Fibroblast of peridontal ligament (primary cell): Measurements from ENCODE around the gene PEX14.
A peak's percentile ranks its signal among the peaks of the same experiment; 100 is the strongest.

Experiments used
- DNase-seq: peaks from one replicate; pipeline ENCODE4 v3.0.0-alpha.2; 2010; ENCODE audit errors: extremely low read depth

The PEX14 gene

DNA sequence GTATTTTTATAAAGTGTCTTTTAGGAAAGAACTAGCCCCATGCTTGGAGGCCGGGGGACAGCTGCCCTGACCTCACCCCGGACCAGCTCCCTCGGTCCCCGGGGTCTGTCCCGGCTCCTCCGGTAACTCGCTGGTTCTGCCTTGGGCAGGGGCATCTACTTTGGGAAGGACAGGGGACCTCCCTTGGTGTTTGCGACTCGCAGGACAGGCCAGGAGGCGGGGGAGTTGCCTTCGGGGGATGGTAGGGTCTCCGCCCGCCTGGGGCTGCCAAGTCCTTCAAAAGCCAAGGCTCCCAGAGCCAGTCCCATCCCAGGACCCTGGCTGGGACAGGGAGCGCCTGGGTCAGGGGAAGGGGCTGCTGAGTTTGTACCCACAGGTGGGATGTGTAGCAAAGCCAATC, 157.9 kb downstream of the PEX14 start:
- no peak for DNase-seq

DNA sequence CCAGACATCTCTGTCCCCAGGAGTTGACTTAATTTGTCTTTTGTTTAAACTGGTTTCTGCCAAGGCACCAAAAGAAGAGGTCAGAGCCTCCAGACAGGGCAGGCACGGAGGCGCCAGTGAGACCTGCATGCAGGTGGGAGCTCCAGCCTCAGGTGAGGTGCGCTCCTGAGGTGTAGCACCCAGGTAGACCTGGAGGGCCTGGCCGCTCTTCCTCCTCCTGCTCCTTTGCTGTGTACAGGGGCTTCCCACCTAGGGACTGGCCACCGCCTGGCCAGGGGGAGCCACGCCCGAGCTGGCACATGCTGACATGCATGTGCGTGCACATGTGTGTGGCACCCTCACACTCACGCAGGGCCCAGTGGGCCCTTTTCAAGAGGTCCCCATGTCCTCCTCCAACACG, 158.7 kb downstream of the PEX14 start:
- DNase-seq: no peak

DNA sequence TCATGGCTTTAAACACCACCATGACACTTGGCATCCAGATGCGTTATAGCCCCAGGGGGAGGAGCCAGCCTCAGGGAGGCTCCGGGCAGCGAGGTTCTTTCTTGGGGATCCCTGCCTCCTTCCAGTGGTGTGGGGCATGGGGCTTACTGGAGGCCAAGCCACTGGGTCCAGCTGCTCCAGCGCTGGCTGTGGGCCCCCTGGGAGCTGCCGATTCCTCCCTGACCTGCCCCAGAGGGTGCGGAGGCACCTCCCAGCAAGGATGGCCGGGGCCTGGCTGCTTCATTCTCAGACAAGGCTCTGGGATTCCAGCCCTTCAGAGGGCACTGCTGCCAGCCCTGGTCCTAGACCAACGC, 159.3 kb downstream of the PEX14 start:
- no peak for DNase-seq

DNA sequence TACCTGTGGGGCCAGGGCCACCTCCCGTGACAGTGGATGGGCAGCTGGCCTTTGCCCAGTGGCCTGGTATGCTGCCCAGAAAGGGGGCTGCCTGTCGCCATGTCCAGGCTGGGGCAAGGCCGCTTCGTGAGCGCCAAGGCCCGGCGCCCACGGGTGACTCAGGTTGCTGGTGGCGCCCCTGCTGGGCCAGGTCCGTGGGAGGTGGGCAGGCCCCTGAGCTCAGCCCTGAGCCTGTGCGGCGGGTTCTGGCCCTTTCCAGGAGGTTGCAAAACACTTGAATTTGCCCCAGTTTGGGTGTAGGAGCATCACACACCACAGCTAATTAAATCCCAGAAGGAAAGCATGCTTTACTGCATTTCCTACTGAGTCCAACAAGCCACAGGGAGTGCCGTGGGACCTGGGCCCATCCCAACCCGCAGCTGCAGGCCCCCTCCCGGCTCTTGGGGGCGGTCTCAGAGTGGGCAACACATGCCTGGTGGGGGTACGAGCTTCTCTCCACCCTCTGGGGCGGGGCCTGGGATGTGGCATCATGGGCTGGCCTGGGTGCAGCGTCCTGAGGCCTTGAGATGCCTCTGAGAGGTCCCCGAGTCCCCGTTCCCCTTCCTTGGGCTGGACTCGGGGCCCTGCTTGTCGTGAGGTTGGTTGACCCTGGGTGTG, 159.8 kb downstream of the PEX14 start:
- DNase-seq: peak; percentile 56

DNA sequence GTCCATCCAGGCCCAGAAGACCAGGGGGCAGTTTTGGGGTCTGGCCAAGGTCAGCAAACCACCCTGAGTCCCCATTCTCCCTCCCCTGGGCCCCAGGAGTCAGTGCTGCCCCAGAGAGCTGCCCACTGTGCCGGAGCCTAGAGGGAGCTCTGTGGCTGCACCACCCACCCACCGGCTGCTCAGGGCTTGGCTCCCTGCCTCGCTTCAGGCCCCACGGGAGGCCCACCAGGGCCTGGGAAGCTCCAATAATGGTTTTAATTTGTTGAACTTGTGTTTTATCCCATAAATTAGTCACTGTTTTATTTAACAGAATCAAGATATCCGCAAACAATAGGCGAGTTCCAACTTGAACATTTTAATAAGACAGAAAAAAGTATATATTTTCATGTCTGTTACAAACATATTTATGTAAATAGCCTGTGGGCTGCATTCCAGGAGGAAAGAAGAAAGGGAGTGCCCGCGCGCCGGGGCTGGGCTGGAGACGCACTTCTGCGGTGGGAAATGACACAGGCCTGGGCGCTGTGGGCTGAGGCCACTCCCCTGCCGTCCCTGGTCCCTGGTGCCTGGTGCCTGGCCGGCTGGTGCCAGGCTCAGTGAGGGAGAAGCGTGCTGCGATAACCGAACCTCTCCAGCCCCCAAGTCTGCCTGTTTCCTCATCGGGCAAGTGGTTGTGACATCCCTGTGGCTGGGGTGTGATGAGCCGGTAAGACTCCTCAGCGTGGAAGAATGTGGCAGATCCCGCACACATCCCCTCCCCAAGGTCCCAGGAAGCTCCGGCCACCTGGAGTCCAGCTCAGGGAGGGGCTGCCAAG, 160.5 kb downstream of the PEX14 start:
- peak; percentile 45 for DNase-seq

DNA sequence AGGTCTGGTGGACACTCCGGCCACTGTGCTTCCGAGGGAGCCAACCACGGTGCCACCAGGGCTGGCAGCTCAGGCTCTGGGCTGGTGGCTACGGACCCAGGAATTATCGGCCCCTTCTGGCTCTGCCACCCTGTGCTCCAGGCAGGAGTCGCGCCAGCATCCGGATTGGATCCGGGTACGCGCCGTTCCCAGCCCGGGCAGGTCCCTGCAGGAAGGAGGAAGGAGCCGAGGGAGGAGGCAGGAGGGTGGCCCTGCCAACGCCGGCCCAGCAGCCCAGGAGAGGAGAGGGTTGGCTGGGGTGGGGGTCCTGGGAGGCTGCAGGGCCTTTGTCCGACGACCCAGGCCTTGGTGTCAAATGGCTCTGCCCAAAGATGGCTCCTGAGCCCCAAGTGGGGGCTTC, 161.2 kb downstream of the PEX14 start:
- no peak for DNase-seq

DNA sequence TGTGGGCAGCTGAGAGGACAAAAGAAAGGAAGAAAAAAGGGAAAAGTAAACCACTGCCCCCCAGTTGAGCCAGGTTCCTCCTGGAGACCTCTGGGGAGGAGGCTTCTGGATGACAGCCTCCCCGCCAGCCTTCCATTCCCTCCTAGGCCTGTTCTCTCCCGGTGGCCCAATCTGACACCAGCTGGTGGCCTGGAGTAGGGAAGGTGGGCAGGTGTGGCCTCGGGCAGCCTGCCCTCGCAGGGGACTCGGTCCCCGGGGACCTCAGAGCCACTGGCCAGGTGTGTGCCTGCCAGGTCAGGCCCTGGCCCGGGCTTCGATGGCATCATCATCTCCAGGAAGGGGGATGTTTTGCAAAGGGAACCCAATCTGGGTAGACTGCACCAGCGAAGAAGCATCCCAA, 162.7 kb downstream of the PEX14 start:
- no peak for DNase-seq

DNA sequence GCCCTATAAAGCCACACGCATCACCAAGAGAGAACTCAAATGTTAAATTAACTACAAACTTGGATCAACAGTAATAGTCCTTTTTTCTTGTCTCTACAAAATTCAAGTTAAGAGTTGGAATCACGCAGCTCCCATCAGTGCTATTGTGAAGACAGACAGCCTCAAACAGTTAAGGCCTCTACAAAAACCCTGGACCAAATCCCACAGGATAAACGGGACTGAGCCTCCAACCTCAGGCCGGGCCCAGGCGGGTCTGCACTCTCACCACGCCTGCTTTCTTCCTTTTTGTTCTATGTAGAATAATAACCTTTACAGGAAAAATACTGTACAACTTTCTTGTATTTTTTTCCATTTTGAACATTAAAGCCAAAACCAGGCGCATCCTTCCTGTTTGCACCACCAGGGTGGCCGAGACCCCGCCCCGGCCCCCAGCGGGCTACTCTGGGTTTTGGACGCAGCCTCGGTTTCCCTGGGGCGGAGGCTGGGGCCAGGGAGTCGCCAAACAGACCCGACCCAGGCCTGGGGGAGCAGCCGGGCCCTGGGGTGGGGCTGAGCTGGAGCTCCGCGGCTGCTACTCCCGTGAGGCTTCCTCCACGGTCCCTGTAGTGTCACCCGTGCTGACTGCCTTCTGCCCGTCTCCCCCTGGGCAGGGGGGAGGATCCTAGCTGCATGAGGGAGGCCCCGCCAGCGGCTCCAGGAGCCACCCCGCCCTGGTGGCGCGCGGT, 163.2 kb downstream of the PEX14 start:
- DNase-seq: no peak

DNA sequence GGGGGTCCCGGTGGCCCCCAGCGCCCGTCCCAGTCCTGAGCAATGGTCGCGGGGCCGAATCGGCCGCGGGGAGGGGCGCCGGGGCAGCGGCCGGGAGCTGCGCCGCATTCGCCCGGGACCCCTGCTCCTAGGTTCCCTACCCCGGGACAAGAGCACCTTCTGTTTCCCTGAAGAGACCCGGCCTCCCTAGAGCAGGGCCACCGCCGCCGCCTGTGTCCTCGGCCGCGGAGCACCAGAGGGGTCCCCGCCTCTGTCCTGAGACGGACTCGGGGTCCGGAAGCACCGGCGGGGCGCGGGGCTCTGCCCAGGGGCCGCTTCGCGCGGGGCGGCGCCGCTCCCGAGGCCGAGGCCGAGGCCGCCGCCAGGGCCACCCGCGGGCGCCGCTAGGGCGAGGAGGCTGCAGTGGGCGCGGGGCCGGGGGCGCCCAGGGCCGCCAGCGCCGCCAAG, 163.8 kb downstream of the PEX14 start:
- DNase-seq: no peak

DNA sequence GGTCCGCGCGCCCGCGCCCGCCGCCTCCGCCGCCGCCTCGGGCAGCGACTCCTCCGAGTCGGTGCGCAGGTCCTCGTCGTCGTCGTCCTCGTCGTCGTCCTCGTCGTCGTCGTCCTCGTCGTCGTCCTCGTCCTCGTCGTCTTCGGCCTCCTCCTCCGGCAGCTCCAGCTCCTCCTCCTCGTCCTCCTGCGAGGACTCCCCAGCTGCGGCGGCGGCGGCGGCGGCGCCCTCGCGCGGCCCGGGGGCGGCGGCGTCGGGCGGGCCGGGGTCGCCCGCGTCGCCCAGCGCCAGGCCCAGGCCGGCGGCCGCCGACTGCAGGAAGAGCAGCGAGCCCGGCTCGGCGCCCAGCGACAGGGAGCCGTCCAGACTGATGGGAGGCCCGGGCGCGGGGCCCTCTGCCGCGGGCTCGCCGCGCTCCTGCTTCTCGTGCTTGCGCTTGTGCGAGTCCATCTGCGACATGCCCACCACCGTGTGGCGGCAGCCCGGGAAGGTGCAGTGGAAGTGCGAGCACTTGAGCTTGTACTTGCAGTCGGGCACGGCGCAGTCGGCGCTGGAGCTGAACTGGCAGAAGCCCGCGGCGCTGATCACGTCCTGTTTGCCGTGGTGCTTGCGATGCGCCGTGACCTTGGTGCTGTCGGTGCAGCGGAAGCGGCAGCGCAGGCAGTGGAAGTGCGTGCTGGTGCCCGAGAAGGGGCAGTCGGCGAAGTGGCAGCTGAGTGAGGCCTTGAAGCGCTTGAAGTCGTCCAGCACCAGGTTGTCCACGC, 164.4 kb downstream of the PEX14 start:
- no peak for DNase-seq

DNA sequence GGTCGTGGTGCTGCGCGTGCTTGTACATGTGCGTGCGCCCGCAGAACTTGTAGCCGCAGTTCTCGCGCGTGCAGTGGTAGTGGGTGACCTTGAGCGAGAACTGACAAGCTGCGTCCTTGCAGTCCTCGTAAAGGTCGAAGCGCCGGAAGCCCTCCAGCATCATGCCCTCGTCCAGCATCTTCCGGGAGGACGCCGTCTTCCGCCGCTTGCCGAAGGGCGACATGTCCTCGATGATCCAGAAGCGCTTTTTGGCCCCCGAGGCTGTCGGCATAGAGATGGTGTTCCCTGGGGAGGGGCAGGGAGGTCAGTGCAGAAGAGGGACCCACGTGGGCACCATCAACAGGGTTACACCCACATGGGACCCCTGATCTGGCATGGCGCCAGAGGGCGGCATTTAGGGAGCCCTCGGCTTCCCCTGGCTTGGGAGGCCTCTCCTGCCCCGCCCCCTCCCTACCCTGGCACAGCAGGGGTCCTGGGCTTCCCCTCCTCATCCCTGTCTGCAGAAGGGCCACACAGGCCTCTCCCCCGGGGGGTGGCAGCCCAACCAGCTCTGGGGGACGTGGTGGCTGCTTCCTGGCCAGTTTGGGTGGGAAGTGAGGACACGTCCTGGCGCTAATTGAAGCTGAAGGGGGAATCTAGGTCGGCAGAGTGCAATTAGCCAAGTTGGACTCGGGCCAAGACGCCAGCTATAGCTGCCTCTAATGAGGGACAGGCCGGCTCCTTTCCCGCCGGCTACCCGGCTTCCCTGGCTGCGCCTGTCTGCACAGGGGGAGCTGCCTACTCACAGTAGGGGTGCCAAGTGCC, 165.2 kb downstream of the PEX14 start:
- no peak for DNase-seq

DNA sequence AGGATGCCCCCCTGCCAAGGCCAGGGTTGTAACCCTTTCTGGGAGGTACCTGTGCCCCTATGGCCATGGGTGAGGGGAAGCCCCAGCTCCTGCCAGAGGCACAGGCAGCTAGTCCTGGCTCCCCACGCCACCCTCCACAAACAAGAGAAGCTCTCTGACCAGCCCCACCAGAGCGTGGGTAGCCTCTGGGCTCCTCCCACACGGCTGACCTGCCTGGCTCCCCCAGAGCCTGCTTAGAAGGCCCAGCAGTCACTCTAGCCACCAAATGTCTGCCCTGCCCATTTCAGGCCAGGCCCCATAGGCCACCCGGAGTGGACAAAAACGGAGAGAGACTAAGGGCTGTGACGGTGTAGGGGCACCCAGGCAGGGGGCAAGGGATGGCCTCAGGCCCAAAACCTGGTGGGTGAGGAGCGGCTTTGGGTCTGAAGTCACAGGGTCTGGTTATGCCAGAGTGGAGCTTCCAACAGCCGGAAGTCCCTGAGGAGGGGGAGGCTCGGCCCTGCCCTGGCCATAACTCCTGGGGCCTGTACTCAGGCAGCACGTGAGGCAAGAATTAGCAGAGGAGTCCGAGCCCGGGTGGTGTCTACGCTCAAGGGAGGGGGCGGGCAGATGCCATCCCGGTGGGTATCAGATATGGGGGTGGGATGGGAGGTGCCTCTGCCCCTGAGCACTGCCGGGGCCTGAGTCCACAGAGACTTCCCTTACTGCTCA, 166.2 kb downstream of the PEX14 start:
- DNase-seq: no peak

DNA sequence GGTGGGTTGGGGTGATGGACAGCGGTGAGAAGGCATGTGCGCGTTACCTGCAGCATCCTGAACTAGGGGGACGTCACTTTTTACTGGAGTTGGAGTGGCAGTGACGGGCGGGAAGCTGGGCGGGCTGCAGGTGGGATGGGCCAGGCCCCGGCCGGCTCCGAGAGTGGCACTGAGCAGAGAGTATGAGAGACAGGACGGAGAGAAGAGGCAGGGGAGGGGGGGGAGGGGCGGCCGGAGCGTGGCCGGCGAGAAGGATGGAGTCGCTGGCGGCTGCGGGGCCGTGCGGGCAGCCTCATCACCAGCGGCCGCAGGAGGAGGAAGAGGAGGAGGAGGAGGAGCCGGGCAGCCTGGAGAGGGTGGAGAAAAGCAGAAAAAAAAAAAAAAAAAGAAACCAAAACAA, 167.2 kb downstream of the PEX14 start:
- DNase-seq: no peak

DNA sequence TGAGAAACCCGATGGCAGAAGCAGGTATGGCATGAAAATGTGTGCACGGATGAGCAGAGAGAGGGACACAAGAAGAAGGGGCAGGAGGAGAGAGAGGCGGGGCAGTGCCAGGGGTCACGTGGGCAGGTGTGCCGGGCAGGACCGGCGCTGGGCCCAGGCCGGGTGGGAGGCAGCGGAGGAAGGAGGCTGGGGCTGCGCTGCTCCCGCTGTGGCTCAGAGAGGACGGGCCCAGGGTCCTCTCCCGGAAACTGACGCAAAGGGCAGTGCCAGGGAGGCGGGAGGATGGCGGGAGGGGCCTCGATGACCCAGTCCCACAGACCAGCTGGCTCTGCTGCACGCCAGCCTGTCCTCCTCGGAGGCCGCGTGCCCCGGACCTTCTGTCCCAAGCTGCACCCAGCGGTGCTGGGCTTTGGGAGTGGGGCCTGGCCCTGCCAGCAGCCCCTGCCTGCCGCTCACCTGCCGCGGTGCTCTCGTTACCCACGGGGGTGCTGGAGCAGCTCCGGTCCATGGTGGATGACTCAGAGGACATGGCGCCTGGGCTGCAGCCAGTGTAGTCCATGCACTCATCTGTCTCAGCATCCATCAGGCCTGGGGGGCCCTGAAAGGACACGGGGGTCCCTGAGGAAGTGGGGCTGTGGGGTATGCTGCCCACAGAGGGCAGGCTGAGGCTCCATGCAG, 167.8 kb downstream of the PEX14 start:
- DNase-seq: no peak

DNA sequence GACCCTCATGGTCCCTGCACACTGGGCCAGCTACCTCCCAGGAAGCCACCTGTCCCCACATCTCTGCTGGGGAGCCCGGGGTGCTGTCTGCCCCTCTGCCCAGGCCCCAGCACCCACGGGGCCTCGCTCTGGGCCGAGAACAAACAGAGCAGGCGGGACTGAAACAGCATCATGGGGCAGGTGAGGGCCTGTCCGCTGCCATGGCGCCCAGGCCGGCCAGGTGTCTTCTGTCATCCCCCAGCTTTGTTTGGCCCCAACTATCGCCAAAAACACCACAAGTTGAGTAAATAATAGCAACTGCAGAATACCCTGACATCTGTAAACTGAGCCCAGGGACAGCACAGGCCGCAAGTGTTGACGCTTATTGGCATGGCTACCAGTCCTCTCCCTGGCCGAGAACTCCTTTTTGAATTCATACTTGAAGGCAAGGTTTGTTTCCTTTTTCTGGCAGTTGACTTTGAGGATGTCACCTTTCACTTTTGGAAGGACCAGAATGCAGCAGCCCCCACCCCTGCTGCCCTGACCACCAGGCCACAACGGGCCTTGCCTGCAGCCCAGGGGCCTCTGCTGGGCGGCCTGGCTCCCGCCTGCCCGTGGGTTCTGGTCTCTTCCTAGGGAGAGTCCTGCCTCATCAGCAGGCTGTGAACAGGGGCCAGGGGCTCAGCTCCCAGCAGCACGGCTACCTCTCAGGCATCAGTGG, 169.0 kb downstream of the PEX14 start:
- DNase-seq: no peak

DNA sequence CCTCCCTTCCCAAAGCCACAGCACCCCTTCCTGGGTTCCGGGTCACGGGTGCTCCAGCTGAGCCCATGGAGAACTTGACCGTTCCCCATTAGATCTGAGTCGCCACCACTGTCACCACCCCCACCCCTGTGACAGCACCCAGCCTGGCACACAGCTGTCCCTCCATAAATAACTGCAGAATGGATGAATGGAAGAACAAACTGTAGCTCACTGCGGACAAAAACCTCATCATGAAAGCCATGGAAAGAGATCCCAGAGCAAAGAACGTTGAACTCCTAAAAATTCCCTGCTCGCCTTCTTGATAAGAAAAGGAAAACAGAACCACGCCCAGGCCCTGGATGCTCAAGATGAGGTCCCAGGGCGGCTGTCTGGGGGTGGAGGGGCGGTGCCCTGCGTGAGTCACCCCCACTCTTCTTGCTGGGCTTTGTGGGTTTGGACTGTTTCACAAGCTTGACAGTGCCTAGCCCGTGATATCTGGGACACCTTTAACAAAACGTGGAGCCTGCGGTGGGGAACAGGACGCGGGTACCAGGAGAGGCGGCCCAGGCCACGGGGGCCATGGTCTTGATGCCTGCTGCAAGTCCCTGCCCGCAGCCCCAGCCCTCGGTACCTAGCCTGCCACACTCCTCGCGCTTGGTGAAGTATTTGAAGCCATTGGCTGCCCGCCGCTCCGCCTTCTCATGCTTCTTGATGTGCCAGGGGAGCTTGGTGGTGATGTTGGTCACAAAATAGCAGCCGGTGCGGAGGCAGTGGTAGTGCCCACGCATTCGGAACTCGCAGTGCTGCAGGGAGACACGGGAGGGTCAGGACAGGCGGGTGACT, 169.8 kb downstream of the PEX14 start:
- no peak for DNase-seq

DNA sequence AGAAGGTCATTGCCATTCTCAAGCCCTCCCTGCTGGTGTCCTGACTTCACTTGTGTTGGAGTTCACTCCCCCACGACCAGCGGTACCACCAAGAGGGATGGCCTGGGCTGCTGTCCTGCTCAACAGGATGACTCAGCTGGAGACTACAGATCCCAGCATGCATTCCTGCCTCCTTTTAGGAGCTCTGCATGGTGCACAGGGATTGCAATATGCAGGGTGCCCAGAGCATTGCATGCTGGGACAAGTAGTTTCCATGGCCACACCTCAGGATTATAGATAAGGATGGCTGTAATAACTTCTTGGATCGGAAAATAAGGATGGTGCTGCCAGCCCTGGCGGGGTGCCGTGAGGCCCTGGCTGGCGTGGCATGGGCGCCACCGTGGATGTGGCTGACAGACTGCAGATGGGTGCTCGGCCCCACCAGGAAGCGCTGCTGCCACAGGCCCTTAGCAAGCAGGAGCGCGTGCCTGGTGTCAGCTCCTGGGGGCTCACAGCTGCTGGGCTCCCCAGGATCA, 171.7 kb downstream of the PEX14 start:
- DNase-seq: peak; percentile 51

DNA sequence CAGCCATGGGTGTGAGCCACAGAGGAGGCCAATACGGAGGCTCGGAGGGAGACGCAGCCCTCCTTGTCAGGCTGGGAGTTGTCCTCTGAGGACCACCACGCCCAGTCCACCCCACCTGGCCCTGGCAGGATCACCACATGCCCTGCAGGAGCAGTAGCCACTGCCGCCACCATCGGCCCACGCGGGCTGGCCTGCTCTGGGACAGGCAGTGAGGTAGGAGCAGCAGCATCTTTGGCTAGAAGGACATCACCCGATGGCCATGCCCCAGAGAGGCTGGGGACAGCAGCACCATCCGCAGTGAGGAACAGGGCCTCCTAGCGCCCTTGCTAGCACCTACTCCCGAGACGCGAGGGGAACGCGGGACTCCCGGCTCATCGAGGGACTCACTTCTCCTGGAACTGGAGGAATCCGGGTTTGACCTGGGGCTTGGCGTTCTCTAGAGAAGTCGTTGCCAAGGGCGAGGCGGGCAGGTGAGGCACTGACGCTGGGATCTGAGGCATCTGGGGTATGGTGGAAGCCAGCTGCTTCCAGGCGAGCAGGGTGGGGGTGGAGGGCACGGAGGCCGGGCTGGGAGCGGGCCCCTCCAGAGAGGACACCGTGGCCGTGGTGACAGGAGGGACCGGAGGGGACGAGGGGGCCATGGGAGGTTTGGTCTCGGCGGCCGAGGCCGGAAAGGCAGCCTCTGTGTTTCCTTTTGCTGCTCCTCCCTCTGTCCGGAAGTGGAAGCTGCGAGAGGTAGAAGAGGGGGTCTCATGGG, 172.8 kb downstream of the PEX14 start:
- DNase-seq: no peak
